NCI-H446 treated with DMSO at 0.1 percent for 48 hours (cell line): Measurements from ENCODE around the gene KIF16B.

Source experiments
- DNase-seq: peaks from one replicate; lab custom pipeline; 2025; lab: John Stamatoyannopoulos, UW

KIF16B gene

DNA sequence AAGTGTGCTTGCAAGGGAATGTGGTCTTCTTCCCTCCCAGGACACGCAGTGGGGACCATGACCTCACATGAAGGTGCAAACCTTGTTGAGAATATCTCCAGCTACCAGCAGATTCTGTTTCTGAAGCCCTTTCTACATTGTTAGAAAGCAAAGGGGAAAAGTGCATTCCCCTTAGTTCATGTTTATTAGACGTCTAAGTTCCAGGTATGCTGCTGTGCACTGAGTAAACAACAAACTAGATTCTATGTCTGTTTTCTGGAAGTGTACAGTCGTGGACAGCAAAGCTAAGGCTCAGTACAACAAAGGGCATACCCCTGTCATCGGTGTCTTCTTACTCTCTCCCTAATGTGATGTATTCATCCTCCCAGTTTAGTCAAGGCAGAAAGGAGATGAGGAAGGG, 178.5 kb downstream of the KIF16B start:
- DNase-seq = no peak

DNA sequence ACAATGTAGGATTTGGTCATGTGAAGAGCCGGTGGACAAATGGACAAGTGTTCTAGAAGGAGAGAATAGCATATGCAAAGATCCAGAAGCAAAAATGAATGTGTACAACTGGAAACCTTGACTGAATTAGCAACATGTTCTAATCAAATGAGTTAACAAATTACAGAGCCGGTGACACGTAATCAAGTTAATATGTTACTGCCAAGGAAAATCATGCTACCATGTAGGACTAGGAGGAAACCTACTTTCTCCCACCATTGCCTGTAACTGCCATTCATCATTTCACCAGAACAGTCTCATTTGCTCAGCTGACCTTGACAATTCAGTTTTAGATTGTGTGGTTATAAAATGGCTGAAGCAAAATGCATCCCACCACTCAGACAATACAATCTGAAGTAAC, 179.4 kb downstream of the KIF16B start:
- DNase-seq = no peak

DNA sequence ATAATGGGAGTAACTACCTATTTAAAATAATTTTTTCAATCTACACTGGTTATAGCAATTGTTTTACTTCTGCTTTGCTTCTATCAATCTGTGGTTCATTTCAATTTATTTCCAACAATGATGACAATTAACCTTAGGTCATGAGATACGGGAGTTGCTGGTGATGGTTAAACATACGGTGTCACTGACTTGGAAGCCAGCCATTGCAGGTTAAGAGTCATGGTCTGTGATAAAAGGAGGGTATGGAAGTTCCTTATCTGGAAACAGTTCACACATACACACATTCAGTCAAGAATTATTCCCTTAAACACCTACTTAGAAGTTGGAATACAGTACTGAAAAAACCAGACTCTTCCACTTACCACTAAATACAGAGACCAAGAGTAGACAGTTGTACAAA, 180.0 kb downstream of the KIF16B start:
- DNase-seq = no peak

DNA sequence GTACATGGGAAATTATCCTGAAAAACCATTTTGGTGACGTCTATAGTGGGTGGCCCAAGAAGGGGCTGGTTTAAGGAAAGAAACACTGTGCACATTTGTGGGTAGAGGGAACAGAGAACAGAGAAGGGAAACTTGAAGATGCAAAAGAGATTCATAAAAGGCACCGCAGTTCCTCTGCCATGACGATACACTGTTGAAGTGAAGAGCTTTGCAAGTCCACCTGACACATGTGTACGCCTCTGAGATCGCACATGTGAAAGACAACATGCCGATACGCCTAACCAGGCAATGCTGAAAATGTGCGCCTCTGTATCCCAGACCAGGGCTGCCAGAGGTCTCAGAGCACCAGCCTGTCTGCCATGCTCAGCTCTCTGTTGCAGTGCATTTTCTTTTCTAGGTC, 180.9 kb downstream of the KIF16B start:
- DNase-seq = no peak

DNA sequence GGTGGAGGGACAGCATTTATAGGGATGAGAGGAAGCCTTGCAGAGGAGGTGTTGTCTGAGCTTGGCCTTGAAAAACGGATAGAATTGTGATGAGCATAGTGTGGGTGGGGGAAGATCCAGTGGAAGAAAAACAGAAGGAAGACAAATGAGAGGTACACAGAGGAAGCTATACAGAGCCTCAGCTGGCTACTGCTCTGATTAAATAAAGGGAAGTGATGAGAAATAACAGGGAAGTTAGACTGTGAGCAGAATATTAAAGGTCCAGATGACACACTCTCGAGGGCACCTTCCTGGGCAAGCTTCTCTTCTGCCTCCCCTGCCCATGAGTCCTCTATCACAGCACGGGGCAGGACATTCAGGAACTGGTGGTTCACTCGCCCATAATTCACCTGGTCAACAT, 182.3 kb downstream of the KIF16B start:
- DNase-seq = no peak

DNA sequence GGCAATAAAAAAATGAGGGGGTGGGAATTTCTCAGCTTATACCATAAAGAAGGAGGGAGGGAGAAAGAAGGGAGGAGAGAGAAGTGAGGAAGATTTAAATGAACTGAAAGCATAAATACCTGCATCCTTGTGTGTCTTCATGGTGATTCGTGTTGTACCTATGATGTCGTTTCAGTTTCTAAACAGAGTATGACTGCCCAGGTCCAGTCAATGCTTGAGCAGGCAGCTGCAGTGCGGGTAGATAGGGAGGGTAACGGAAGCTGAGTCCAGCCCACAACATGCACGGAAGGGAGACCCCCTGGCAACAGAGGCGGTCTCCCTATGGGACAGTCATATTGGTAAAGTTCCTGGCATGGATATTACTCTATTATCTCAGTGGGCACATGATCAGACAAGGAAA, 184.5 kb downstream of the KIF16B start:
- DNase-seq = no peak

DNA sequence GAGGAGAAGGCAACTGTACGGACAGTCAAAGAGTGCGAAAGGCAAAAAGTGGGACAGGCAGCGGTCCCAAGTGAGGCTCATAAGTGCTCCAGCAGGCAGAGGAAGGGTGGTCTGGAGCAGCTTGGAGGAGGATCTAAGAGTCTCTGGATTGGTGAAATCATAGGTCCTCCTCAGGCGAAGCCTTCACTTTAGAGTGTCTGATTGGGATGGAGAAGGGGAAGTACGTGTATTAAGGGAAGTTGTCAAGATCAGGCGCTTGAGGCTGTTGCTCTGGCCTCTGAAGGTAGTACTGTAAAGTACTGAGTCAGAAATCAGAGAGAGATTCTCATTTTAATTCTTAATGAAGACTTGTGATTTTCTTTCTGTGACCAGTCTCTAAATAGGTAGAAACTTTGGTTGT, 185.6 kb downstream of the KIF16B start:
- DNase-seq = no peak

DNA sequence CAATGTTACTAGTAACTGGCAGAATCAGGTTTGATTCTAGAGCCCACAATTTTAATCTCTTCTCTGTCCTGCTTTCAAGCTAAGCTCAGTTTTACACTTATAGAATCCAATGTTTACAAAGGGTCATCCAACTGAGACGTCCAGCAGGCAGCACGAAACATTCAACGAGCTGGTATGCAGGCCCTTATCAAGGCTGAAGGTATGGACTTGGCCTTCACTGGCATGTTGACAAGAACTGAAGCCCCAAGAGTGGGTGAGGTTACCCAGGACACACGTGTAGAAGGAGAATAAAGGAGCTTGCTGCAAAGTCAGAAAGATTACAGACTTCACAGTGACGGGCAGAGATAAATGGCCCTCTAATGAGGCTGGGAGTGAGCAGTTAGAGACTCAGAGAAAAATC, 187.4 kb downstream of the KIF16B start:
- DNase-seq = no peak

DNA sequence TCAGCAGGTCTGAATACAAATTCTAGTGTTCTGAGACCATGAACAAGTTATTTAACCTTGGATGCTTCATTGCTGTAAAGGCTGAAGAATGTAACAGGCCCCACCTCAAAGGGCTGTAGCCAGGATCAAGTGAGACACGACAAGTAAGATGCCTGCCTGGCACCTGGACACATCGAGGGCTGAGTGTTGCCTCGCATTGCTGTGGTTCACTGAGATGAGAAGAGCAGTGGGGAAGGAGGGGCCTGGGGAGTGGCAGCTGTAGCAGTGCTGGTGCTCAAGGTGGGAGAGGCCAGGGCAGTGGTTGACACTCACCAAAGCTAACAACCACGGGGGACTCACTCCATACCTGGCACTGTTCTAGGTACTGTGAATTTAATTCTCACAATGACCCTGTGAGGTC, 187.8 kb downstream of the KIF16B start:
- no peak for DNase-seq

DNA sequence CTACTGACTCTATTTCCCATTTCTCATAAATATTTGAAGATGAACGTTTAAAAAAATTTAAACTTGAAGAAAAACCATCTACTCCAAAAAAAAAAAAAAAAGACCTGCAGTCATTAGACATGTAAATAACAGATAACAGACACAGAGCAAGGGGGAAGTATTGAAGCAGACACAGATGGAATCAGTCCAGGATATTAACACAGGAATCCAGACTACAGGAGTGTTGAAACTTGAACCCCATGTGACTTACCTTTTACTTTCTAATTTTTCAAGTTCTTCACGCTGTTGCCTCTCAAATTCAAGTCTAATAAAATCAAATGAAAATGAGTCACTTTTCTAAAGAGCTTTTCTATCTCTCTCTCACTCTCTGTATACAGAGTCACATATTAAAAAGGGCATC, 191.8 kb downstream of the KIF16B start:
- no peak for DNase-seq

DNA sequence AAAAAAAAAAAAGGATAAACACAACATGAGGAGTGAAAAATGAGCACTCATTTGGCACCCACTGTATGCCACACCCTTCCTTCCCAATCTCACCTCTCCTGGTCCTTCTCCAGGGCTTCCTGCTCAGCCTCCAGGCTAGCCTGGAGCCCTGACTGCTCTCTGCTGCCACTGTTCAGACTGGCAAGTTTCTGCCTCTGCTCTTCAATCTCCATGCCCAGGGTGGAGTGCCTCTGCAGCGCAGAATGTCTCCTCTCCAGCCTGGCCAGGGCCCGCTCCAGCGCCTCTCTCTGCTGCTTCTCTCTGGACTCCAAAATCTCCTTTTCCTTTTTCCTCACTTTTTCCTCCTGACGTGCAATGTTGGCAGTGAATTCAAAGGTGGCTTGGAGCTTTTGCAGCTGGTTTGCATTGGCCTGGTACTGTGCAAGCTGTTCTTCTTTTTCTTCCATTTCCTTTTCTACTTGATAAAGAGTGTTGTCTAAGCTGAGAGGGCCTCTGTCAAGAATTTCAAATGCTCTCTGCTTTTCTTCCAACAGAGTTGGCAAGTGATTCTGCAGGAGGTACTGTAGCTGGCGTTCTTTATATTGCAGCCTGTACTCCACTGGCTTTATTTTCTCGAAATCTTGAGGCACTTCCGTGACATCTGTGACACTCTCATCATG, 194.4 kb downstream of the KIF16B start:
- DNase-seq = no peak

DNA sequence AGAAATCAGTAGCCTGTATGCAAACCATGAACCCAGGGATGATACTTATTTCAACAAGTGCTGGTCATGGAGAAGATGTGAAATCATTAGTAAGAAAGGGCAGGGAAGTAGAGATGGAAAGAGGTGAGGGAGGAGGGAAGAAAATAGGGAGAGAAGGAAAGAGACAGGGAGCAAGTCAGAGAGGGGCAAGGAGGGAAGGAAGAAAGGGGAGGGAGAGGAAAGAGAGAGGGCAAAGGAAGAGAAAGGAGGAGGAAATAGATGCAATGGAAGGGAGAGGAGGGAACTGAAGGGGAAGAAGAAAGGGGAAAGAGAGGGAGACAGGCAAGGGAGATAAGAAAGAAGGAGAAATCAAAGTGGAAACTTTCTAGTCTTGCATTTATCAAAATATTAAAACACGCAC, 195.1 kb downstream of the KIF16B start:
- no peak for DNase-seq

DNA sequence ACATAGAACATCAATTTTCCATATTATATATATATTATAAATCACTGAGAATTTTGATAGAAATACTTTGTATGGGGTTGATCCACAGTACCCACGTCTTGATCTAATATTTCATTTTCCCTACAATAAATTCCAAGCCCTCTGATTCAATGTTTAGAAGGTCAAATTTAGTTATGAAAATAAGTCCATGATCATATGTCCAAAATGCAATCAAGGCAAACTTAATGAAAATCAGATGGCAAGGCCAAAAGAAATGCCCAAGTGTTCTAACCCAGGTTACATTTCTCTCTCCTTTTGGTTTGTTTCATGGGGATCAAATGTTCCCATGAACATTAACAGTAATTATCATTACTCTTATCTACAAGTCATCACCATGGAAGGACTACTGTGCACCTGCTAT, 203.8 kb downstream of the KIF16B start:
- DNase-seq = no peak

DNA sequence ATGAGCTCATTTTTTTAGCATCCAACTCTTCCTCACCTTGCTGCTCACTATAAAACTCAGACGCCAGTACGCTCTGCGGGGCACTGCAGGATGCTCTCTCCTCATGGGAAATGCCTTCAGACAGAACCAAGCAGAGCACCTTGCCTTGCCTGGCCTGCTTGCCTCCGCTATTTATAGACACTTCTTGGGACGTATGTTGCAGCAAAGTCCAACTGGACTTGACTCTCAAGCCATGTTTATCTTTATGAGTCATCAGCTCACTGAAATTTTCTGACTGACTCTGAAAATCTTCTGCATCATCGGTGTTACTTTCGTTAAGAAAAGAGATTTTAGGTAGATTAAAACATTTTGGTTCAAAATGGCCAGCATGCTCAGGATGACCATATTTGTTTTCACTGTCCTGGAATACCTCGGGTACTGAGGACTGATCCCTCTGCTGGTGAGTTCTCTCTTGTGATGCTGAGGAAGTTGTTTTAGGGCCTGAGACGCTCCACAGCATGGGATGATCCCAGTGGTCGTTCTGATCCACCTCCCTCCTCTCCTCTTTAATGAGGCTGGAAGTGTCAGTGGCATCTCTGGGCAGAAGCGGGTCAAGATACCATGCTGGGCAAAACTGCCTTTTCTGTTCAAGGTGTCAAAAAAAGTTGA, 204.5 kb downstream of the KIF16B start:
- no peak for DNase-seq

DNA sequence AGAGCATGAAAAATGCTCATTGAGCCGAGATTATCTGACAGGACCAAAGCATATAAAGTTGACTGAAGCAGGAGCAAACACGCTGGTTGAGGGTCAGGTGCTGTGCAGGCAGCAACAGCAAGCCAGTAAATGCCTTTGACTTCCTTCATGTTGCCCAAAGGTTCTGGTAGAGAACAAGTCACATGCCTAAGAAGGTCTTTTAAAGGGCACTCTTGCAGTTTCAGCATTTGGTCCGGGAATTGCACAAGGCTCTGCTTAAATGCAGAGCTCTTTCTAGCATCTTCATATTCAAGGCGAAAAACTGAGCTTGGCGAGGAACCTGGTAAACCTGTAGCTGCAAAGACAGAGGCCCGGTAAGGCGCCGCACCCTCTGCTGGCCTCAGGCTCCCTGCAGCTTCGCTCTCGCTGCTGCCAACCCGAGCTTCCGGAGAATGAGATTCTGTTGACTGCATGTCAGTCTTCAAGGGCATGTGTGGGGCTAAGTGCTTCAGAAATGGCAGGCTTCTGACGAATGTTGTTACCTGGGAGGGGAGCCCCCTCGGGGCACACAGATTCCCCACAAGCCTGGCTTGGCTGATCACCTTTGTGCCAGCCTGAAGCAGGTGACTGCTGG, 205.2 kb downstream of the KIF16B start:
- no peak for DNase-seq

DNA sequence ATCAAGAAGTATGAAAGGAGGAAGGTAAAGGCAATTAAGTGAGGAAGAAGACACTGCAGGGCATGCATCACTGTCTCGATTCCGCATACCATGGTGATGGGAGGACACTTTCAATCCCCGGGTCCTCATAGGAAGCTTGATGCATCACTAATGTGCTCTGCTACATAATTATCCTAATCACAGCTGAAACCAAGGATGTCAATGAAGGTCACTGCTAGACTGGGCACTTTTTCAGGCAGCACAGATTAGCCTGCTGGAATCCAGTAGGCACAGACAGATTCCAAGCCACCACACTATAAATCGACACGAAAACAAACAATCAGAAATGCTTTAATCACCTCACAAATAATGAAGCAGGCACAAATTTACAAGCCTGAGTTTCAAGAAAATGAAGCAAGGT, 206.7 kb downstream of the KIF16B start:
- DNase-seq = no peak

DNA sequence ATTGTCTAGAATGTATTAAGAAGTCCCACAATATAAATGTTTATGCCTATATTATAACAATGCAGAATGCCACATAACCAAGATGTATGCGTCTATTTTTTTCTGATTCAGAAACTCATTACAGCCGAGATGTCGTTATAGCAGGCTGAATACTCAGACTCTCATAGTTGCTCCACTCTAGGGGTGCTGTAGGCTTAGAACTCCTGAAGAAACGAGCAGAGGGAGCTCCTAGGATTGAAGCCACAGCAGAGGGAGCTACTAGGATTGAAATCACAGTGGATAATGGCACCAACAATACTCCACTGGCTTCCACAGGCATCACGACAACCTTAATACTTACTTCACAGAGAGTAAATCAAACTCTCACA, 208.9 kb downstream of the KIF16B start:
- DNase-seq = no peak

DNA sequence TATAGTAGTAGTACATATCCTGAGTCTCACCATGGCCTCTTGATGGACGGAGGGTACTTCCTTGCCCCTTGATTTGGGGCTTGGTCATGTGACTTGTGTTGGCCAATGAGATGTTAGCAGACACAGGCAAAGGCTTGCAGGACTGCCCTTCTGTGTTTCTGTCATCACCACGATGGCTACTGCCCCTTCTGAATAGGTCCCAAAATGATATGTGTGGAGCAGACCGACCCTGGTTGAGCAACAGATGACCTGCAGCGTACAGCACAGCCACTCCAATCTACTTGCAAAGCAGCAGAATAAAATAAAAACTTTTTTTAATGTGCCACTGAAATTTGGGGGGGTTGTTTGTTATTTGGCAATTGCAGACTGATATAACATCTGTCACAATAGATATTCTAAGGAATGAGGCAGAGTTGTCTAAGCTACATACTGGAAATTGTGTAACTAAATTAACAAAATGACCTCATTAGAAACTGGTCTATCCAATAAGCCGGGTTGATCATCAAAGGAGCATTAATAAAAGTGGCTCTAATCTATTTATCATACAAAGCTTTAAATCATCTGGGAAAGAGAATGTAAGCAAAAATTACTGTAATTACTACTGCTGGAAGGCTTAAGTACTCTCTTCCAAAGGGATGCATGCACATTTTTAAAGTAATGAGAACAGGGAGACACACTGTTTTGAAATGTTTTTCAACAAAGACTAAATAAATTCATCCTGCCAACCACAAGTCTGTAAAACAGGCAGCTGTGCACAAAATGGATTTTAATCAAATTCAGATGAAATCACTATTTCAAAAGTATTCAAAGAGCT, 209.5 kb downstream of the KIF16B start:
- DNase-seq = no peak

DNA sequence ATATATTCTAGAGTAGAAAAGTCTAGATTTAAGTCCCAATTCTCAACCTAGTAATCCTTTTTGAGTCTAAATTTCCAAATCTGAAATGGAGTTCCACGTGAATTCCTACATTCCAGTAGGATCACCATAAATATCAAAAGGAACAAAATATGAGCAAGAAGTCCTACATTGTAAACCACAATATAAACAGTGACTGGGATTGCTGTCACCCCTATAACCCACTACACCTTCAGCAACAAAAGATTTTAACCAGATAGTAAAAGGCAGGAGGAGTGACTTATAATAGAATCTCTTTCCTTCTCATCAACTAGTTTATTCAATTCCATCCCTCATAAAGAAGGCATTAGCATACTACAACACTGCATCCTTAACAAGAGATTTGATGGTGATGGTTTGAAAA, 210.6 kb downstream of the KIF16B start:
- DNase-seq = no peak

DNA sequence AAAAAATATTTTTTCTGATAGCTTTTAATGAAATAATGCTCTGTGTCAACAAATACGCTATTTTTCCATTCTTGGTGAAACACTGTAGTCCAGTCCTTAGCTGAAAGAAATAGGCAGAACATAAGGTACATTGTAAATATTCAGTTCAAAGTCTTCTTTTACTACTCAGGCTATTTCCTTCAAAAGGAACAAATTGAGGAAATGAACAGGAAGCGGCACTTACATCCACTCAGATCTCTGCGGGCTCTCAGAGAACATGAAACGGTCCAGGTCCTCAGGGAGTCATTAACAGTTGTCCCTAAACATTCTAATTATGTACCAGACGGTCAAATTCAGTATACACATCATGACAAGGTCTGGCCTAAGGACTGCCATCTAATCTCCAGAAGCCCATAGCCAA, 212.6 kb downstream of the KIF16B start:
- DNase-seq = no peak

DNA sequence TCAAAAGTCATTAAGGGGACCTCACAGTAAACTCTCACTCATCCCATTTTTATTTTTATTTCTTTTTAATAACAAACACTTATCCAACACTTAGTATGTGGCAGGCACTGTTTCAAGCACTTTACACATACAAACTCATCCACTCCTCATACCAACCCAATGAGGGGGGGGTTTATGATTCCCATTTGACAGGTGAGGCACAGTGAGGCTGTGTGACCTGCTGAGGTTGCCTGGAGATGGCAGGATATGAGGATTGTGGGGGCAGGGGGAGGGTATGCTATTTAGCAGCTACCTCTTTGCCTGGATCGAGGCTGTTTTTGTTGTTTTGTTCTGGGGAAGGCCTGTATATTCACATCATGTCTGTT, 219.8 kb downstream of the KIF16B start:
- DNase-seq = no peak

DNA sequence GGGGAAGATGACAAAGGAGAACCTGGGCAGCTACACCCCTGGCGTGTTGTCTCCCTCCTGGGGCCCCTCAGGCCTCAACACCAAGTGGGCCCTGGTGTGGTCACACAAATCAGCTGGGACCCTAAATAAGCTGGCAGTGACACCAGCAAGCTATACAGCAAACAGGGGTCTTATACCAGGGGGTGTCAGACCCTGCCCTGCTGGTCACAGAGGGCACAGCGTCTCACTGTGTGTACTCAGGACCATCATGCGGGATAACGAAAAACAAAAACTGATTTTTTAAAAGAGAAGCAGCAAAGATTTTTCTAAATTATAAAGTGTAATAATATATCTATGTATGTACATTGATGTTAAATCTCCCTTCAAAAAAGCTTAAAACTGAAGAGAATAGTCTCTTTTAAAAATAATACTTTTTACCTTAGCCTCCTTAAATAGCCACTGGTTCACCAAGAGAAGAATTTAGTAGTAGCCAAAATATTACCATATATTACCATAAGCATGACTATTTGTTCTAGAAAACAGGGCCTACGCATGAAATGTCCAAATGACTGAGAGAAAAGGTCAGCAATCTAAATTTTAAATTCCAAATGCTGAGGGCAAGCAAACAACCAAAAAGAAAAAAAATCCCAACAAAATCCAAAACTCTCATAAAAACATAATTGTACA, 220.4 kb downstream of the KIF16B start:
- DNase-seq = no peak

DNA sequence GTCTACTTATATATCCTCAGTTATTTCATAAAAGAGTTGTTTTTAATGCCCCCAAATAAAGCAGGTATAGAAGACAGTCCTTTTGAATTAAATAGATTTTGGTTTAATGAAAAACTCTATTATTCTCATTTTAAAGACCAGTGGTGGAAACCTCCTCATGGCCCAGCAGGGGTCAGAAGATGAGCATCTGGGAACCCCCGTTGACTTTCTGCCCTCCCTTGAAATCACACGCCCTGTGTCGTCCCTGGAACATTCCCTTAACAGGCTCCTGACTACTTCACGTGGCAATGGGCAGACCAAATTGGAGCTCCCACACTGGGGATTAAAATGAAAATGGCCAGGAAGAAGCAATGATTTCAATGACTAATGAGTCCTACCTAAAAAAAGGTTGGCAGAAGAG, 220.9 kb downstream of the KIF16B start:
- DNase-seq = no peak
